CD4-positive, alpha-beta T cell treated with Interleukin-4 for 1 hour (primary cell): ENCODE measurements around the gene WDR54.
"Not testable (repeated sequence)": the region's sequence is repeated elsewhere in the genome, so short reads cannot be mapped to it uniquely, and the experiment has no call there.

Experiments
- DNase-seq, 2 donors: peaks; one replicate each; pipeline ENCODE4 v3.0.0-alpha.2; 2020 to 2022

The WDR54 gene

DNA sequence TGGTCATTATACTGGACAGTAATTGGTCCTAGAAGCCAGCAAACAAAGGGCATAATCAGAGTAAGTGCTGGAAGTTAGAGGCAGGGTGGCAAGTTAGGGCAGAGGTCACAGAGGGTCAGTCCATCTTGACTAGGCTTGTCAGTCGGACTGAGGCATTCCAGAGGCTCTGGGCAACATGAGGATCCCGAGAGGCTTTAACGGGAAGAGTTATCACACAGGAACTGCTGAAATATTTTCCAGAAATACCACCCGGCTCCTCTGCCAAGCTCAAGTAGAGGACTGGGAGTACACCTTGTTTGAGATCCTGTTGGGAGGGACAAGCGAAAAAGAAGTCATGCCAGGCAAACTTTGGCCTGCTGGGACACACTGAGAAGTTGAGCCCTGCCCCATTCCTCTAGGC lies 13.8 kb upstream of the WDR54 start:
- DNase-seq: no peak

GRCh38 chr2:74413001-74413698 lies 8.4 kb upstream of the WDR54 start:
- no peak for DNase-seq

DNA sequence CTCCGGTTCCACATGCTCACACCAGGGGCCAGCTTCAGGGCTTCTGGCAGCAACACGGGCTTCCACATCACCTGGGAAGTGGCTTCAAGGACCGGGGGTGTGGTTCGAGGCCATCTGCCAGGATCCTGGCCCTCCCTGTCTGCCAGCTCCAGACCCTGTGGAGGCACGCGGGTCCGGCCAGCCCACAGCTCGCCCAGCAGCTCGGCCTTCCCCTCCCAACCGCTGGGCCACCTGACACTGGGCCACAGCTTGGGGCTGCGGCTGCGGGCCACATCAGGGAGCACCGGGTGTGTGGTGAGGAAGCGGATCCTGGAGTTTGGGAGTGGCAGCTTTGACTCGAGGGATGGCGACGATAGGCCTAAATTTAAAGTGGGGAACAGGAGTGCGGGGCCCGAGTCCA lies 7.1 kb upstream of the WDR54 start:
- DNase-seq: no peak

- DNase-seq: peak in 1 of 2 donors; percentile 35
Observed at GRCh38 chr2:74414881-74415761, 6.4 kb upstream of the WDR54 start.

DNA sequence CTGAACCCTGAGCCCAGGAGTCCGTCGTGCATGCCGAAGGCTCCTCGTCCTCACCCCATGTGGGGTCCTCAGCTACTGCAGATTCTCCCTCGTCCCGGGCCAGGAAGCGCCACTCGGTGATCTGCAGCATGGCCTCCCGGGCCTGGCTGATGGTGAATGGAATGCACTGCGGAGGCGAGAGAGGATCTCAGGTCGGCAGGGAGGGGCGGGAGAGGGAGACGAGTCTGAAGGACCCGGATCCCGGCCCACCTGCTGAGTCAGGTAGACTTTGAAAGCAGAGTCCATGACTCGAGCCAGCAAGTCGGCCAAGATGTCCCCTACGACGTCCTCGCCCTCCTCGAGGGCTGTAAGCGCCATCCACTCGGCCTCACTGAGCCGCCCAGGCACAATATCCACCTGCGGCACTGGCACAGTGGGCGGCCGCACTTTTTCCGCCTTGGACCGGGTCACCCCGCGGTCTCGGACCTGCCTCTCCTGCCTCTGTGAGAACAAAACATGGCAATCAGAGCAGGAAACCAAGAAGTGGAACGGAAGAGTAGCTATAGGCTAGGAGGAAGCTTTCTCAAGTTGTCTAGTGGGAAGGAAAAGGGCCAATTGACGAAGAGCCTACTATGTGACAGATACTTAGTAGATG lies 5.7 kb upstream of the WDR54 start:
- DNase-seq: no peak

- peak in 1 of 2 donors; percentile 20 for DNase-seq
Observed at GRCh38 chr2:74416778-74417177, 4.8 kb upstream of the WDR54 start.

- no peak for DNase-seq
Observed at GRCh38 chr2:74417197-74417596, 4.3 kb upstream of the WDR54 start.

DNA sequence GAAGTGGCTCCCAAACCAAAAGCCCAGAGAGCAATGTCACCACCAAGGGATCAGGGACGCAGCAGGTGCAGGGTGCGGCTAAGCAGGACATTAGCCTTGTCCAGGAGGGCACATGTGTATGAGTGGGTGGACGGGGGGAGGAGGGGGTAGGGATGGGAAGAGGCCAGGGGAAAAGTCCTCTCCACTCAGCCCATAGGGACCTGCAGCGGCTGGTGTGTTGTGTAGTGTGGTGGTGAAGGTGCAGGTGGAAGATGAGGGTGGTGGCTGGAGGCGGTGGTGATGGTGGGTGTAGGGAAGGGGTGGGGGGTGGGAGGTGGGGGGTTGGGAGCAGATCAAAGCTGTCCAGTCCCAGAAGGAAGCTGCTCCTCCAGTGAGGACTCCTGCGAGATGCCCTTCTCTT lies 3.8 kb upstream of the WDR54 start:
- no peak for DNase-seq

- no peak for DNase-seq
Observed at GRCh38 chr2:74418312-74418711, 3.2 kb upstream of the WDR54 start.

GRCh38 chr2:74419345-74419744 lies 2.2 kb upstream of the WDR54 start:
- no peak for DNase-seq

DNA sequence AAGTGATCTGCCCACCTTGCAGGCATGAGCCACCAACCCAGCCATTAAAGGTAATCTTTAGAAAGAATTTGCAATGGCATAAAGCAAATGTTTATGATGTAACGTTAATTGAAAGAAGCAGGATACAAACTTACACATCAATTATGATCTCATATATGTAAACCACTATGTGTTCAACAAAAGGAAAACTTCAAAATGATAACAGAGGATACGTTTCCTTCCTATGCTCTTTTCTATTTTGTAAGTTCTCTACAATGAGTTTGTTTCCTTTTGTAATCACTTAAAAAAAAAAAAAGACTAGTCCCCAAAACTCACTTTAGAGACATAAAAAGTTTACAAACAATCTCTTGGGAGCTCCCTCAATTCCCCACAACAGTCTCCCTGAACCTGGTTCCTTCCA lies 1.5 kb upstream of the WDR54 start:
- DNase-seq: no peak

DNA sequence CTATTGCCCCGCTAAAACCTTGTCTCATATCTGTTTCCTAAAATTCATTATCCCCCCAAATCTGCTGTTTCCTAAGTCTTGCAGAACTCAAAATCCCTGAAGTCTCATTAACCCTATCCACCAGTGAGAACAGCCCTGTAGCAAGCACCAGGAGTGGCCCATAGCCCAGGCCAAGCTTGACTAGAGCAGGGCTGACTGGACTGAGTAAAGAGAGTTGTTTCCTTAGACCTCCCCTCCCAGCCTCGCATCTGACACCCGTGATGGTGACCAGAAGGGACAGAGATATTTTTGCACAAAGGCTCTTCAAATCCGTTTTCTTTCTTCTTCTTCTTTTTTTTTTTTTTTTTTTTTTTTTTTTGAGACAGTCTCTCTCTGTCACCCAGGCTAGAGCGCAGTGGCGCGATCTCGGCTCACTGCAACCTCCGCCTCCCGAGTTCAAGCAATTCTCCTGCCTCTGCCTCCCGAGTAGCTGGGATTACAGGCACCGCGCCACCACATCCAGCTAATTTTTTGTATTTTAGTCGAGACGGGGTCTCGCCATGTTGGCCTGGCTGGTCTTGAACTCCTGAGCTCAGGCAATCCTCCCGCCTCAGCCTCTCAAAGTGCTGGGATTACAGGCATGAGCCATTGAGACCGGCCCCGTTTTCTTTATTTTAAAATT lies 957 bp upstream of the WDR54 start:
- DNase-seq: not testable (repeated sequence)

- DNase-seq: no peak
Observed at GRCh38 chr2:74423231-74424095, 1.9 kb downstream of the WDR54 start.

DNA sequence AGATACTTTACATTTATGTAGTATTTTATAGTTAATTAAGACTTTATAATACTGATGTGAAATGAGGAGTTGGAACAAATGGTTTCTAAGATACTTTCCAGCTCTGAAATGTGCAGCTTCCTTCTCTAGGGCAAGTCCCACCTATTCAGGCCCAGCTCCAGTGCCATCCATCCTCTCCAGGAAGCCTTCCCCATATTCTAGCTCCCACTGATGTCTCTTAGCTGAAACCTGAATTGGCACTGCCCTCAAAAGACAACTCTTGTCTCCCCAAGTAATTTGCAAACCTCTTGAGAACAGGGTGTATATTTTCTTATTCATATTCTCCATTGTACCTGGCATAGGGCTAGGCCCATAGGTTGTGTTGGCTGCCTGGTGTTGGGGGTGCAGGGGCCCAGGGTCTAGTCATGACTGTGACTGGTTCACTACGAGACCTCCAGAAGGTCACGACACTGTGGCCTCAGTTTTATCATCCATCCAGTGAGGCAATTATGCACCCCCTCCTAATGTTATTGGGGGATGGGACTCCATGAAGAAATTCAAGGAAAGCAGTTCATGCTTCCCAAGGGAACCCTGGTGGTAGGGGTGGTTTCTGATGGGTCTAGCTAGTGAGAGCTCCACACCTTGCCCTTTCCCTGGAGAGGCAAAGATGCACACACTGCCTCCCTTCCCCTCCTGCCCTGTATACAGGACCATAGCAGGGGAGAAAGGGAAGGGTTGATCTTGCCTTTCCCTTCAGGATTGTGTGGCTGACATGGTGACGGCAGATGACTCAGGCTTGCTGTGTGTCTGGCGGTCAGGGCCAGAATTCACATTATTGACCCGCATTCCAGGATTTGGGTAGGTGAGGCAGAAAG lies 2.8 kb downstream of the WDR54 start:
- no peak for DNase-seq

DNA sequence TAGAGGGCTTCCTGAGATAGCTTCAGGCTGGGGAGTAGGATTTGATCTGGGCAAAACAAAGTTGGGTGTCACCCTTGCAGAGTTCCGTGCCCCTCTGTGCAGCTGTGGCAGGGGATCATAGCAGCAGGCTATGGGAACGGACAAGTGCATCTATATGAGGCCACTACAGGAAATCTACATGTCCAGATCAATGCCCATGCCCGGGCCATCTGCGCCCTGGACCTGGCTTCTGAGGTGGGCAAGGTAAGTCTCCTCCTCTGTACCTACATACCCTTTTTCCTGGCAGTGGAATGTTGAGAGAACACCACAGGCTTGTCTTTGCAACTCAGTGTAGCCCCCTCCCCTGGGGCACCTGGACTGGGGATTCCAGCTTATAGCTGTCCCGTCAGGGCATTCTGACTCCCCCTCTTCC lies 3.5 kb downstream of the WDR54 start:
- no peak for DNase-seq

DNA sequence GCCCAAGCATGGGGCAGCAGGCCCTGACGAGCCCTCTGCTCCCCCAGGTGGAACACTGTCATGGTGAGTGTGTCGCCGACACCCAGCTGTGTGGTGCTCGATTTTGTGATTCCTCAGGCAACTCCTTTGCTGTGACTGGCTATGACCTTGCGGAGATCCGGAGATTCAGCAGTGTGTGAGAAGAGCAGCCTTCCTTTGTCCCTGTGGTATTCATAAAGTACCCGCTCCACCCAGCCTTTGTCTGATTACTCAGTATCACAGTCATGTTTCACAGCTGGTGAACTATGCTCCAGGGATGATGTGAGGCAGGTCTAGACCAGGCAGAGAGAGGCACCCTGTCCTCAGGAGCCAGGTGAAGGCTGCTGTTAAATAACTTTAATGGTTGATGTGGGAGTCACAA lies 4.0 kb downstream of the WDR54 start:
- no peak for DNase-seq

- no peak for DNase-seq
Observed at GRCh38 chr2:74426181-74426758, 4.7 kb downstream of the WDR54 start.

DNA sequence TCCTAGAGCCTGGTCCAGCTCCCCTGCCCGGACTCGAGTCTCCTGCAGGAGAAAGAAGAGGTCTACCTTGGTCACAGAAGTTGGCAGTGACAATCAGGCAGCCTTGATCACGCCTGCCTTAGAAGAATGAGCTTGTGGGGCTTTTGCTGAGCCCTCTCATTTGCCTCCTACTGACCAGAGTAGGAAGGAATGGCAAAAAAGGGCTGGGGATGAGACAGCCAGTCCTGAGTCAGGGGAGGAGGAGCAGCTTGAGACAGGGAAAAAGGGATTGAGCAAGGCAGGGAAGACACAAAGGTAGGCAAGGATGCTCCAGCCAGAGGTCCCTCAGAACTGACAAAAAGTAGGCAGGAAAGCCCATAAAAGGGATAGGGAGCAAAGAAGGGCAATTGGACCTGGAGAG lies 6.0 kb downstream of the WDR54 start:
- DNase-seq: no peak

GRCh38 chr2:74428675-74429074 lies 7.1 kb downstream of the WDR54 start:
- no peak for DNase-seq

DNA sequence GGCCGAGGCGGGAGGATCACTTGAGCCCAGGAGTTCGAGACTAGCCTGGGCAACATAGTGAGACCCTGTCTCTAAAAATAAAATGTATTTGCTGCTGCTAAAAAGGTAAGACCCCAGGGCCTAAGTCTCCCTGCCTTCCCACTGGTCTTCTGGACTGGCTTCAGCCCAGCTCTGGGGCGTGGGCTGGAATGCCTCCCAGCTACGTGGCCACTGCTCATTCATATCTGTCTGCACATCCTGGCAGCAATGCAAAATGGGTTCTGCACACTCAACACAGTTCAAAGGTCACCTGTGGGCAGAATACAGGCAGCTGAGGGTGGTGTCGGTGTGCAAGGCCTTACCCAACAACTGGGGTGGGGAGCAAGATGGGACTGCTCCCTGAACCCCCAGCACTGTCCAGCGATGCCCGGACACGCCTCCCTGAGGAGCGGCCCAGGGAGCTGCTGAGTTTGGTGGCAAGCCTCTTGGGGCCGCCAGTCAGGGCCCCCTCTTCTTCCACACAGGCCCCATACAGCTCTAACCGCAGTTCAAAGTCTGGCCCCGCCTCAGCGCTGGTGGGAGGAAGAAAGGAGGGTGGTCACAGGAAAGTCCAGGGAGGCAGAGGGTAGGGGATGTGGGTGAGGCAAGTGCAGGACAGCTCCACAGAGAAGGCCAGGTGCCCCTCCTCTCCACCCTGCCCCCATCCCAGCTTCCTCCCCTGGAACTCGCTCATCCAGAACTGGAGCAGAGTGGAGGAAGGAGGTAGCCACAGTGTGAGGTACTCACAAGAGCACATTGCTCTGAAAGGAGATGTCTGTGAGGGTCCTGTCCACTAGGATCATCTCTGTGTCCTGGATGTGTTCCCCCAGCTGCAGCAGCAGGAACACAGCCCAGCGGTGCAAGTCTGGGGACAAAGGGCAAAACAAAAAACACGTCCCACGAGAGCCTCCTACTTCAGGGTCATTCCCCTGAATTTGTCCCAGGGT lies 8.2 kb downstream of the WDR54 start:
- DNase-seq: no peak
